ENCODE results near the gene LHX5. TPM values are rescaled to one million over a fixed set of nuclear protein-coding genes. Genes with fewer than 3 reads are reported as not detected.
A peak's percentile ranks its signal among the peaks of the same experiment; 100 is the strongest.

LHX5 gene
- total RNA-seq, 2 experiments from 2014 or later: not detected

DNA sequence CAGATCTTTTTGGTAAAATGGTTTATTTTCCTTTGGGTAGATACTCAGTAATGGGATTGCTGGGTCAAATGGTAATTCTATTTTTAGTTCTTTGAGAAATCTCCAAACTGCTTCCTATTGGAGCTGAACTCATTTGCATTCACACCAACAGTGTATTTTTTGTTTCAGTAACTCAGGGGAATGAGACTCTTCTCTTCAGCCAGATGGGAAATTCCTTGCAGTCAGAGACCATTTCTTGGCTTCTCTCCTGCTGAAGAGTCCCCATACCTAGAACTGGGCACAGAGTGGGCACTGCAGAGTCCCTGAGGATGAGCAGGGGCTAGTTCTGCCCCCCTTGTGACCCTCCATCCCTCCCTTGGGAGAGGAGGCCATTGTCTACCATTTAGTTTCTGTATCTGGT, 38.7 kb downstream of the LHX5 start:
- Mint-ChIP-seq H3K4me3 (no peak overlapping the region), H3K9me3 (no peaks in the 10 kb centered on the region), H3K27ac (no peak overlapping the region), H3K36me3 (ENCODE audit: low read depth) (no peaks in the 10 kb centered on the region), H3K27me3 (ENCODE audit: low read depth) (peaks cover 3% of the 10 kb centered on the region), H3K4me1 (ENCODE audit: low read depth) (no peaks in the 10 kb centered on the region)
- no peak for DNase-seq
- intact Hi-C loops (cut with micrococcal nuclease): no loop called here
- CTCF ChIA-PET: no interaction called here

DNA sequence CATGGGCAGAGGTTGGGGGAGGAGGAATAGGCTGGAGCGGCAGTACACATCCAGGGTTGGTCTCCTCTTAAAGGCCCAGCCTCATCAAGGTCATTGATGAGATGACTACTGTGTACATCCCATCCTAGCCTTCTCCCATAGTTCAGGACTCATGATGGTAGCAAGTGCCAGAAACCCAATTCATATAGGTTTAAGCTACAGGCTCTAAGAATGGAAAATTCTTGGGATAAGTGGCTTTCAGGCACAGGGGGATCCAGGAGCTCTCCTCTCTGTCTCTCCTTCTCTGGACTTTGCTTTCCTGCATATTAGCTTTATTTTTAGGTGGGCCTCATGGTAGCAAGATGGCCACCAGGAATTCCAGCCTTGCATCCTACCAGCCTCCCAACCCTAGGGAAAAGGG, 43.2 kb downstream of the LHX5 start:
- Mint-ChIP-seq H3K36me3 (ENCODE audit: low read depth) (no peaks in the 10 kb centered on the region), H3K4me3 (no peak overlapping the region), H3K4me1 (ENCODE audit: low read depth) (peaks cover 2% of the 10 kb centered on the region), H3K27ac (no peak overlapping the region), H3K27me3 (ENCODE audit: low read depth) (peaks cover 7% of the 10 kb centered on the region), H3K9me3 (no peaks in the 10 kb centered on the region)
- intact Hi-C loops (cut with micrococcal nuclease): loop anchor here (5.0 kb wide), 1 partner anchor 381 kb away; no protein-coding TSS in a partner anchor
- CTCF ChIA-PET: no interaction called here
- DNase-seq: no peak

DNA sequence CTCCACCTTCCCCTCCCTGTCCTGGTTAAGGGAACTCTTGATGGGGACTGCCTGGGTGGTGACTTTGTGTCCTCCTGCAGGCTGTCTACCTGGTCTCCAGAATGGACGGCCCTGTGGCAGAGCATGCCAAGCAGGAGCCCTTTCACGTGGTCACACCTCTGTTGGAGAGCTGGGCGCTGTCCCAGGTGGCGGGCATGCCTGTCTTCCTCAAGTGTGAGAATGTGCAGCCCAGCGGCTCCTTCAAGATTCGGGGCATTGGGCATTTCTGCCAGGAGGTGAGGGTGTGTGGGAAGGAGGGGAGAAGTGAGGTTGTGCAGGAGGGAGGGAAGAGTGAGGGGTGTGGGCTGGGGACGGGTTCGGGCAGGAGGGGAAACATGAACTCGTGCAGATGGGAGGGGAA, 43.8 kb downstream of the LHX5 start:
- Mint-ChIP-seq H3K4me1 (ENCODE audit: low read depth) (peaks cover 2% of the 10 kb centered on the region), H3K9me3 (no peaks in the 10 kb centered on the region), H3K4me3 (no peak overlapping the region), H3K27me3 (ENCODE audit: low read depth) (peaks cover 7% of the 10 kb centered on the region), H3K36me3 (ENCODE audit: low read depth) (no peaks in the 10 kb centered on the region), H3K27ac (no peak overlapping the region)
- DNase-seq: no peak
- intact Hi-C loops (cut with micrococcal nuclease): loop anchor here (5.0 kb wide), 1 partner anchor 381 kb away; no protein-coding TSS in a partner anchor
- CTCF ChIA-PET: no interaction called here

DNA sequence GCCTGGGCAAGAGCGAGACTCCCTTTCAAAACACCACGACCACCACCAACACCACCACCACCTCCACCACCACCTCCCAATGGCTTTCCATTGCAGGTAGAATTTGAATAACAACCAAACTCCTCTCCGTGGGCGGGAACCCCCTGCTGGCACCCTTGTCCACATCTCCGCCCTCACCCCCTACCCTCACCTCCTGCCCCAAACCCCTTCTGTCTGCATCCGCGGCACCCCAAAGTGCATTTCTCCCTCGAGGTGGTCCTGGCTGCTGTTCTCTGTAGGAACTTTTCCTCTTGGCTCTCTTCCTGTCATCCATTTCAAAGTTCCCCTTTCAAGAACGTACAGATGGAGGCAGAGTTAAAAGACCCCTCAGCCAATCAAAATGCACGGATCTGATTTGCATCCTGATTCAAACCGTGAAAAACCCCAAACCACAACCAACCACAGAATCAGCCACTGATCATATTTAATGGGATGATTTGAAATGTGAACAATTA, 45.7 kb downstream of the LHX5 start:
- intact Hi-C loops (cut with micrococcal nuclease): loop anchor here (1.0 to 5.0 kb wide), 3 partner anchors 114 to 379 kb away; no protein-coding TSS in a partner anchor
- H3K9me3 Mint-ChIP-seq: no peaks in the 10 kb centered on the region
- peaks cover 10% of the 10 kb centered on the region for H3K4me1 Mint-ChIP-seq (ENCODE audit: low read depth)
- no peak overlapping the region for H3K4me3 Mint-ChIP-seq
- no peak for DNase-seq
- no peaks in the 10 kb centered on the region for H3K36me3 Mint-ChIP-seq (ENCODE audit: low read depth)
- peaks cover 7% of the 10 kb centered on the region for H3K27me3 Mint-ChIP-seq (ENCODE audit: low read depth)
- H3K27ac Mint-ChIP-seq: no peak overlapping the region
- CTCF ChIA-PET: interaction anchor here (0.5 to 1.7 kb wide), 25 partner anchors 11 to 757 kb away, joined by 3 to 12 read pairs (median 4); partner anchors contain the start of gene SDS

DNA sequence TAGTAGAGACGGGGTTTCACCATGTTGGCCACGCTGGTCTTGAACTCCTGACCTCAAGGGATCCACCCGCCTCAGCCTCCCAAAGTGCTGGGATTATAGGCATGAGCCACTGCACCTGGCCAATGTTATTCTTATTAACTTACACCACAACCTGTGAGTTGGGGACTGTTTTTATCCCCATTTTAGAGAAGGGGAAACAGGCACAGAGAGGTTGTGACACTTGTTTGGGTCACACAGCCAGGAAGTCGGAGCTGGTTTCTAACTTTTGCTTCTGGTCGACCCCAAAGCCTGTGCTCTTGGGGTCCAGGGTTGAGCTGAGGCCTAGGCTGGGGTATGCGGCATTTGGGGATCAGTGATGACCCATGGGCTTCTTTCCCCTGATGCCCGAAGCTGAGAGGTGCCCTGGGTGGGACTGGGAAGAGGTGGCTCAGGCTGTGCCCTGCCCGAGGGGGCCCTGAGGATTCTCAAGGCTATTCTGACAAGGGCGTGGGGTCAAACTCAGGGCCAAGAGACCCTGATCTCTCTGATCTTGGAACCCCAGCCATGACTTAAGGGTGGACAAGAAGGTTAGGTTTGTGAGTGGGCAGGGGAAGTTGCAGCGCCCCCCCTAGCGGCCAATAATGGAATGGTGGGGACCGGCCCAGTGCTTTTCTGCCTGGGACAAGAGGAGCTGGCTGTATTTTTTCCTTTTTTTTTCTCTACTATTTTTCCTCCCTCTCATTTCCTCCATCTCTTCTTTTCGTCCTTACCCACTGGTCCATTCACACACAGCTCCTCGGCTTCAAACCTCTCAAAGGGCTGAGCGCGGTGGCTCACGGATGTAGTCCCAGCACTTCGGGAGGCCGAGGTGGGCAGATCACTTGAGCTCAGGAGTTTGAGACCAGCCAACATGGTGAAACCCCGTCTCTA, 46.5 kb downstream of the LHX5 start:
- CTCF ChIA-PET: interaction anchor here (0.5 to 1.7 kb wide), 30 partner anchors 10 to 756 kb away, joined by 3 to 12 read pairs (median 4); partner anchors contain the start of gene SDS
- peaks cover 7% of the 10 kb centered on the region for H3K27me3 Mint-ChIP-seq (ENCODE audit: low read depth)
- no peaks in the 10 kb centered on the region for H3K9me3 Mint-ChIP-seq
- intact Hi-C loops (cut with micrococcal nuclease): loop anchor here (1.0 to 5.0 kb wide), 4 partner anchors 93 to 378 kb away; no protein-coding TSS in a partner anchor
- no peak overlapping the region for H3K4me3 Mint-ChIP-seq
- no peak overlapping the region for H3K27ac Mint-ChIP-seq
- no peaks in the 10 kb centered on the region for H3K36me3 Mint-ChIP-seq (ENCODE audit: low read depth)
- peaks cover 10% of the 10 kb centered on the region for H3K4me1 Mint-ChIP-seq (ENCODE audit: low read depth)
- peak; percentile 77 for DNase-seq

DNA sequence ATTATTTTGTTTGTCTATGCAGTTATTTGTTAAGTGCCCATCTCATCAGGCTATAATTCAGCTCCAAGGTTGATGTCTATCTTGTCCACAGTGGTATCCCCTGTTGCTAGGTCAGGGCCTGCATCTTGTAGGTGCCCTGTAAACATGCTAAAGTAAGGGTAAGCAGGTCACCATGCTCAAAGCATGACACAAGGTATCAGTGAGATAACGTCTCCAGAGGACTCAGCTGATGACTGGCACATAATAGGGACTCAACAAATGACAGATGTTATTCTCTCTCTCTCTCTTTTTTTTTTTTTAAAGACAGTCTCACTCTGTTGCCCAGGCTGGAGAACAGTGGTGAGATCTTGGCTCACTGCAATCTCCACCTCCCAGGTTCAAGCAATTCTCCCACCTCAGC, 47.2 kb downstream of the LHX5 start:
- Mint-ChIP-seq H3K27ac (no peak overlapping the region), H3K4me1 (ENCODE audit: low read depth) (peaks cover 10% of the 10 kb centered on the region), H3K27me3 (ENCODE audit: low read depth) (peaks cover 7% of the 10 kb centered on the region), H3K4me3 (no peak overlapping the region), H3K36me3 (ENCODE audit: low read depth) (no peaks in the 10 kb centered on the region), H3K9me3 (no peaks in the 10 kb centered on the region)
- DNase-seq: no peak
- CTCF ChIA-PET: interaction anchor here (0.6 to 1.7 kb wide), 16 partner anchors 10 to 582 kb away, joined by 3 to 12 read pairs (median 3); partner anchors contain the start of gene SDS
- intact Hi-C loops (cut with micrococcal nuclease): loop anchor here (5.0 kb wide), 1 partner anchor 92 kb away; no protein-coding TSS in a partner anchor

DNA sequence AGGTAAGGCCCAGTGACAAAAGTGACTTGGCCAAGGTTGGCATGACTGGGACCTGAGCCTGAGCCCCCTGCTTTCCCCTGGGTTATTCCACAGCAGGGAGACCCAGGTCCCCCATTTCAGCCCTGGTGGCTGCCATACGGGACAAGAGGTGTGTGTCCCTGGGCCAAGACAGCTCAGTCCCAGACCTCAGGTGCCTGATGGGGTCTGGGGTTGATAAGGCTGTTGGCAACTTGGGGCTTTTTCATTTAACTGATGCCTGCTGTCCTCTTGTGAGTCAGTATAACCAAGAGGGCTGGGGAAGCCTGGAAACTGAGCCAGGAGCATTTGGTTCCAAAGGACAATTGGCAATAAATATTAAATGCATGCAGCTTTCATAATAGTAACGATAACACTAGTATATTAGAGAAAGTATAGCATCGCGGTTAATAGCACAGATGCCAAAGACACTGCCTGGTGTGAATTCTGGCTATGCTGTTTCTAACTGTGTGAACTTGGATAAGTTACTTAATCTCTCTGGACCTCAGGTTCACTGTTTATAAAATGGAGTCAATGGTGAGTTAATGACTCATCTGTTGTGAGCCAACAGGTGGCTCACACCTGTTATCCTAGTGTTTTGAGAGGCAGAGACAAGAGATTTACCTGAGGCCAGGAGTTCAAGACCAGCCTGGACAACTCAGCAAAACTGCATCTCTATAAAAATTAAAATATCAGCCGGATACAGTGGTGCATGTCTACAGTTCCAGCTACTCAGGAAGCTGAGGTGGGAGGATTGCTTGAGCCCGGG, 48.6 kb downstream of the LHX5 start:
- H3K27me3 Mint-ChIP-seq (ENCODE audit: low read depth): peaks cover 5% of the 10 kb centered on the region
- H3K36me3 Mint-ChIP-seq (ENCODE audit: low read depth): no peaks in the 10 kb centered on the region
- no peak overlapping the region for H3K4me3 Mint-ChIP-seq
- DNase-seq: no peak
- intact Hi-C loops (cut with micrococcal nuclease): loop anchor here (5.0 kb wide), 1 partner anchor 91 kb away; no protein-coding TSS in a partner anchor
- H3K9me3 Mint-ChIP-seq: no peaks in the 10 kb centered on the region
- H3K27ac Mint-ChIP-seq: no peak overlapping the region
- peaks cover 10% of the 10 kb centered on the region for H3K4me1 Mint-ChIP-seq (ENCODE audit: low read depth)
- CTCF ChIA-PET: no interaction called here

DNA sequence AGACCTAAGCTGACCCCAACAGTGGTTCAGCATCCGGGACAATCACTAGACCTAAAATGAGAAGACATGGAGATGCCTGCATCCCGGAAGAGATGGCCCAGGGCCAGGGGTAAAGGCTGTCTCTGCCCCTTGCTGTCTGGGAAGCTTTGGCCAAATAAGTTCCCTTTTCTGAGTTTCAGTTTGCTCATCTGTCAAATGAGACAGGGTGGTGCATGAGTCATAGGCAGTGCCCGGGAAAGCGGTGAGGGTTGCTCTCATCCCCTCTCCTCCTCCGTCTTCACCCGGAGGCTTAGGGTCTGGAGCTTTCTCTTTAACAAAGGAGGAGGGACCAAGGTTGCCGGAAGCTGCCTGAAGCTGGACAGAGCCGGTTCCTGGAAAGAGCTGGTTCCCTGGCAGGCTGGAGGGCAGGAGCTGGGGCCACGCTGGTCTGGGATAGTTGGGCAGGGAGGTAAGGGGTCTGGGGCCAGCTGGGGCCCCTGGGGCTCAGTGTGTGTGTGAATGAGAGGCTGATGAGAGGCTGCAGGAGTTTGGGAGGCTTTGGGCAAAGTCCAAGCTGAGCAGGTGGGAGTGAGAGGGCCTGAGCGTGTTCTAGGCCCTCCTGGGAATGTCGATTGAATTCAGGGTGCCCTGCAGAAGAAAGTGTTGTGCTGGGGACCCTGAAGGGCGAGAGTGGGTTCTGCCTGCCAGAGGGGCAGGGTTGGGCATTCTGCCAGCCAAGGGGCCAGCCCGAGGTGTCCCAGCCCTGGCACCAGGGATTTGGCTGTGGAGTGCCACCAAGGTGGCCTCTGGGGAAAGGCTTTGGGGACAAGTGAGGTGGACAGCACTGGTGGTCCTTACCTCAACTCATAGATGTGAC, 49.4 kb downstream of the LHX5 start, which contains the start of gene SDSL:
Gene SDSL, plus strand, starts transcription at position 351 of the 856 bp plus-strand sequence. CDS start 5,603 bp downstream, outside the sequence.
- CTCF ChIA-PET: interaction anchor here (0.6 to 0.9 kb wide), 2 partner anchors 106 to 352 kb away, joined by 3 to 5 read pairs; no protein-coding TSS in a partner anchor
- intact Hi-C loops (cut with micrococcal nuclease): loop anchor here (5.0 kb wide), 1 partner anchor 90 kb away; no protein-coding TSS in a partner anchor
- Mint-ChIP-seq H3K4me3 (no peak within 1 kb of the TSS), H3K9me3 (no peaks in the 10 kb centered on the region), H3K36me3 (ENCODE audit: low read depth) (no peaks in the 10 kb centered on the region), H3K27ac (no peak within 1 kb of the TSS), H3K27me3 (ENCODE audit: low read depth) (peaks cover 3% of the 10 kb centered on the region), H3K4me1 (ENCODE audit: low read depth) (peaks cover 10% of the 10 kb centered on the region)
- DNase-seq: peak; percentile 66

DNA sequence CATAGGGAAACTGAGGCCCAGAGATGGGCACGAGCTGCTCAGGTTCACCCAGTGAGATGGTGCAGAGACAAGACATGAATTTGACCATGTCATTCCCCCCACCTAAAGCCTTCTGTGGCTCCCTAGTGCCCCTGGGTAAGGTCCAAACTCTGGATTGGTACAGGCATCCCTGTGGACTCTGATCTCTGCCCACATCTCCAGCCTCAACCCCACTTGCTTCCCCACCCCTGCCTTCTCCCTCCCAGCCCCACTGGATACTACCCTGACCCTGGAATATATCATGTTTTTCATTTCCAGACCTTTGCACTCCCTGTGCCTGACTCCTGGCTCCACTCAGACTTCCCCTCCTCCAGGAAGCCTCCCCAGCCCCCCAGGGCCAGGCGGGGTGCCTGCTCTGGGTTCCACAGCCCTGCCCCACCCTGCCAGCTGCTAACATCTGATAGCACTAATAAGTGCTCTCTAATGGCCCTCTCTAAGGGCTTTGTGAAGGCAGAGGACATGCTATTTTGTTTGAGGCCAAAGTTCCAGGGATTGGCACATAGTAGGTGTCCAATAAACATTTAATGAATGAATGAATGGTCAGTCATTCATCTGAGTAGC, 50.6 kb downstream of the LHX5 start:
- intact Hi-C loops (cut with micrococcal nuclease): loop anchor here (5.0 kb wide), 1 partner anchor 89 kb away; no protein-coding TSS in a partner anchor
- H3K27me3 Mint-ChIP-seq (ENCODE audit: low read depth): peaks cover 1% of the 10 kb centered on the region

DNA sequence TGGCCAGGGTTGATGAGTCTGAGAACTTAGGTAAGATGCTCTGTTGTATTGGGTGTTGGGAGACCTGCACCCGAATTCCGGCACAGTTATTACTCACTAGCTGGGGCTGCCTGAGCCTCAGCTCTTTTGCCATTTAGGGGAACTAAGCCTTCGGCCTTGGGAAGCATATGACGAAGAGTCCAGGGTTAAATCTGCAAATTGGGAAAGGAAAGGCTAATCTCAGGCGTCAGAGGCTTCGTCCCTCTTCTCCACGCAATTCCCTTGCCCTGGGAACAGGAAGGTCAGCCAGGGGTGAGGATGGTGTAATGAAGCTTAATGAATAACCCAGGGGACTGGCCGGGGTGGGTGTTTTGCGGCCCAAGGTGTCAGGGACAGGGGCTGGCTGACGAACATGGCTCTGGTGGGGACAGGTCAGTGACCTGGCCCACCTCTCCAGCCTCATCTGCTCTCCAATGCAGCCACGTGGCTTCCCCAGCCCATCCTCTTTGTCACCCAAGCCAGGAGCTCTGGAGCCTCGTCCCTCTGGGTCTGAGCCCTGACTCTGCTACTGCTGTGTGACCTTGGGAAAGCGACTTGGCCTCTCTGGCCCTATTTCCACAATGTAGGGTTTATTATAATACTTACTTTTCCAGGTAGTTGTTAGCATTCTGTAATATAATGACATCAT, 53.3 kb downstream of the LHX5 start:
- CTCF ChIA-PET: no interaction called here
- Mint-ChIP-seq H3K4me3 (no peak overlapping the region), H3K27ac (no peak overlapping the region), H3K27me3 (ENCODE audit: low read depth) (no peaks in the 10 kb centered on the region), H3K36me3 (ENCODE audit: low read depth) (no peaks in the 10 kb centered on the region), H3K9me3 (no peaks in the 10 kb centered on the region), H3K4me1 (ENCODE audit: low read depth) (peaks cover 8% of the 10 kb centered on the region)
- DNase-seq: no peak
- intact Hi-C loops (cut with micrococcal nuclease): no loop called here

More for the DNA sequence above, 50.6 kb downstream of the LHX5 start:
- Mint-ChIP-seq H3K4me3 (no peak overlapping the region), H3K4me1 (ENCODE audit: low read depth) (peaks cover 10% of the 10 kb centered on the region), H3K9me3 (no peaks in the 10 kb centered on the region), H3K36me3 (ENCODE audit: low read depth) (no peaks in the 10 kb centered on the region), H3K27ac (no peak overlapping the region)
- no peak for DNase-seq
- CTCF ChIA-PET: interaction anchor here (0.6 kb wide), 2 partner anchors 82 to 353 kb away, joined by 3 to 5 read pairs; no protein-coding TSS in a partner anchor
